Endothelial cell of umbilical vein (primary cell): ENCODE results near the gene CALD1.

Experiments
- EZH2 ChIP-seq: IDR thresholded peaks from 2 replicates; pipeline ENCODE4 v1.6.1; 2012; ENCODE audit warnings: borderline replicate concordance, low read depth, mild to moderate bottlenecking, moderate library complexity, low read length, inconsistent platforms; ENCODE audit not compliant: severe bottlenecking
- POLR2A ChIP-seq: IDR thresholded peaks from 2 replicates; pipeline ENCODE4 v1.6.1; 2012; ENCODE audit warnings: low read depth, mild to moderate bottlenecking, control low read depth, low read length
- TF ChIP-seq, protein P1 (sequence below), 2 donors: IDR thresholded peaks; 1 replicate in 1 of 2; 2 replicates in 1 of 2; pipeline ENCODE4 v1.5.1; 2011; ENCODE audit warnings: low read length in 2 of 2, mild to moderate bottlenecking in 2 of 2, moderate library complexity in 2 of 2, control low read depth in 1 of 2, inconsistent platforms in 1 of 2, low read depth in 1 of 2; ENCODE audit not compliant: insufficient read depth in 1 of 2; ENCODE audit errors: extremely low read depth in 1 of 2

GRCh38 chr7:134737566-134738345 is 41.7 kb upstream of the CALD1 start:
- TF ChIP-seq, protein P1, sequence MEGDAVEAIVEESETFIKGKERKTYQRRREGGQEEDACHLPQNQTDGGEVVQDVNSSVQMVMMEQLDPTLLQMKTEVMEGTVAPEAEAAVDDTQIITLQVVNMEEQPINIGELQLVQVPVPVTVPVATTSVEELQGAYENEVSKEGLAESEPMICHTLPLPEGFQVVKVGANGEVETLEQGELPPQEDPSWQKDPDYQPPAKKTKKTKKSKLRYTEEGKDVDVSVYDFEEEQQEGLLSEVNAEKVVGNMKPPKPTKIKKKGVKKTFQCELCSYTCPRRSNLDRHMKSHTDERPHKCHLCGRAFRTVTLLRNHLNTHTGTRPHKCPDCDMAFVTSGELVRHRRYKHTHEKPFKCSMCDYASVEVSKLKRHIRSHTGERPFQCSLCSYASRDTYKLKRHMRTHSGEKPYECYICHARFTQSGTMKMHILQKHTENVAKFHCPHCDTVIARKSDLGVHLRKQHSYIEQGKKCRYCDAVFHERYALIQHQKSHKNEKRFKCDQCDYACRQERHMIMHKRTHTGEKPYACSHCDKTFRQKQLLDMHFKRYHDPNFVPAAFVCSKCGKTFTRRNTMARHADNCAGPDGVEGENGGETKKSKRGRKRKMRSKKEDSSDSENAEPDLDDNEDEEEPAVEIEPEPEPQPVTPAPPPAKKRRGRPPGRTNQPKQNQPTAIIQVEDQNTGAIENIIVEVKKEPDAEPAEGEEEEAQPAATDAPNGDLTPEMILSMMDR (IDR thresholded peaks at IDR 0.05; ENCODE audit: extremely low read depth in 1 of 2, insufficient read depth in 1 of 2, low read depth in 1 of 2, low read length in 2 of 2): no peak
- TF ChIP-seq EZH2 (no peak), POLR2A (no peak)
